ENCODE measurements around the gene IL13RA1.
A peak's percentile ranks its signal among the peaks of the same experiment; 100 is the strongest.
"Not testable (repeated sequence)": the region's sequence is repeated elsewhere in the genome, so short reads cannot be mapped to it uniquely, and the experiment has no call there.

The IL13RA1 gene

DNA sequence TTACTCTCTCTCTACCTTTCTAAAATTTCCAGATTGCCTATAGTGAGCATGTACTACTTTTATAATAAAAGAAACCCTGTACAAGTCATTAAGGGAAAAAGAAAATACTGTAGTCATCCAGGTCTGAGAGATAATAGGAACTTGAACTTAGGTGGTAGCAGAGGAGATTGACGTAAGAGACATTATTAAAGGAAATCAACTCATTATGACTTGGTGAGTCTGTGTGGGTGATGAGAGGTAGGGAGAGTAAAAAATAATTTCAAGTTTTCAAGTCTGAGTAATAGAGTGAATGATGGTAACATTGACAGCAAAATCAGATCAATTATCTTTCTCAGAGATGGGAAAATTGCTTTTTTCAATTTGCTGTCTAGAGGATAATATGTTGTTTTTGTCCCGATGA lies 52.2 kb downstream of the IL13RA1 start:
- DNase-seq (ENCODE audit: low read depth in 3 of 3), result no peak

- no peak for DNase-seq (ENCODE audit: low read depth in 3 of 3)
These were observed 53.1 kb downstream of the IL13RA1 start for GRCh38 chrX:118780509-118780908.

GRCh38 chrX:118780911-118781310 lies 53.5 kb downstream of the IL13RA1 start:
- no peak for DNase-seq (ENCODE audit: low read depth in 3 of 3)

GRCh38 chrX:118795528-118796280 lies 68.3 kb downstream of the IL13RA1 start:
- no peak for DNase-seq (ENCODE audit: low read depth in 3 of 3)

GRCh38 chrX:118802857-118803256 lies 75.5 kb downstream of the IL13RA1 start:
- no peak for DNase-seq (ENCODE audit: low read depth in 3 of 3)

DNA sequence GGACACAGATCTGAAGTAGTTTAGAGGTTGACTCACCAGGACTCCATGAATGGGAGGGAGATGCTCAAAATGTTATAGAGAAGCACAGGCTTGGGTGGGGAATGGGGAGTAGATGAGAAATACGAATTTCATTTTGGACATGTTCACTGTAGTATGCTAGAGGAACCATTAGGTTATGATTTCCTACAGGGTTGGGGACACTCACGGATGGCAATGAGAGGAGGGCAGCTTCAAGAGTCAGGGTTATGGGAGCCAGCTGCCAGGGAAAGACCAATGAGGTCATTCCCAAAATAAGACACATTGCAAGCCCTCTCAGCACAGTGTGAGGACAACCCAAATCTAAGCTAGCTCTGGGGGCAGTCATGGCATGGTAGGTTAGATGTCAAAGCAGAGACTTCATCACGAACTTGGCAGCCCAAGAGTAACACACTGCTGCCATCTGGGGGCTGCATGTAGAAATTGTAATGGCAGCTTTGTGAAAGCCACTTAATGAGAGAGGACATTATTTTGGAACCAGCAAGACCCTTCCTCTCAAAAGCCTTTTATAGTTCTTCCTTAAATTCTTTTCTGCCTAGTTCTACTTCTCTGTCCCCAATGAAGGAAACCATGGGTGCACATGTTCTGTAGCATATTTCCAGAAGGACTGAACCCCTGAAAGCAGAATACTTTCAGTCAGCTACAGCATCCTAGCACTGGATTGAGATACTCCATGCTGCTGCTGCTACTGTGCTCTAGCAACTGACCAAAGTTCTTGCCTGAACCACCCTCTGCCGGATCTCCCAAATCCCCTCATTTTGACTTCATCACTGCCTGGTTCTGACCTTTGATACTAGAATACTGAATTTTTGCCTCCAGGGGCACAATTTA lies 80.0 kb downstream of the IL13RA1 start:
- DNase-seq (ENCODE audit: low read depth in 3 of 3), result no peak

DNA sequence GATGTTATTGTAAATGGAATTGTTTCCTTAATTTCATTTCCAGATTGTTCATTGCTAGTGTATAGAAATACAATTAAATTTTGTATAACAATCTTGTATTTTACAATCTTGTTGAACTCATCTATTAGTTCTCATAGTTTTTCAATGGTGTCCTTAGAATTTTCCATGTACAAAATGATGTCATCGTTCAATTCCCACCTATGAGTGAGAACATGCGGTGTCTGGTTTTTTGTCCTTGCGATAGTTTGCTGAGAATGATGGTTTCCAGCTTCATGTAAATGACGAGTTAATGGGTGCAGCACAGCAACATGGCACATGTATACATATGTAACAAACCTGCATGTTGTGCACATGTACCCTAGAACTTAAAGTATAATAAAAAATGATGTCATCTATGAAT lies 89.9 kb downstream of the IL13RA1 start:
- not testable (repeated sequence) for DNase-seq (ENCODE audit: low read depth in 3 of 3)

- peak in 1 of 3 experiments; percentile 15 for DNase-seq (ENCODE audit: low read depth in 3 of 3)
These were observed 96.1 kb downstream of the IL13RA1 start, which contains the start of gene ZCCHC12 for GRCh38 chrX:118823263-118824172. Gene ZCCHC12, plus strand, starts transcription at chrX:118823824. Its CDS starts 1,421 bp downstream, at chrX:118825245.

- DNase-seq (ENCODE audit: low read depth in 3 of 3), result no peak
These were observed 96.8 kb downstream of the IL13RA1 start for GRCh38 chrX:118824173-118824730.

- DNase-seq (ENCODE audit: low read depth in 3 of 3), result no peak
These were observed 97.8 kb downstream of the IL13RA1 start for GRCh38 chrX:118825227-118825626.

- DNase-seq (ENCODE audit: low read depth in 3 of 3), result peak; percentile 27 to 31 (median 28)
These were observed 112.0 kb downstream of the IL13RA1 start for GRCh38 chrX:118839334-118839958.
